BJ (cell line): ENCODE results near the gene TUFT1. TPM values are rescaled to one million over a fixed set of nuclear protein-coding genes. Genes with fewer than 3 reads are reported as not detected.

Experiments used
- CTCF ChIA-PET: fragments of 350-600 bp; formaldehyde crosslinking; extraction: SDS; loops from one replicate; lab custom pipeline; 2021; ENCODE audit warnings: antibody characterized with exemption, inconsistent platforms; lab: Yijun Ruan, JAX
- POLR2A ChIA-PET: fragments of 300-600 bp; sonication (Branson Sonifier 250); formaldehyde crosslinking; extraction: SDS; loops from one replicate; lab custom pipeline; 2021; ENCODE audit warnings: antibody characterized with exemption; lab: Charles Lee
- DNase-seq: peaks from one replicate; pipeline ENCODE4 v3.0.0-alpha.2; 2011; ENCODE audit warnings: low read depth
- H3K27me3 ChIP-seq: 2 replicates; pipeline ENCODE4 v1.6.0; 2011; ENCODE audit warnings: low read length; ENCODE audit not compliant: control insufficient read depth, insufficient read depth
- H3K36me3 ChIP-seq: 2 replicates; pipeline ENCODE4 v1.5.1; 2011; ENCODE audit warnings: low read length; ENCODE audit not compliant: control insufficient read depth, insufficient read depth
- H3K4me3 ChIP-seq: 2 replicates; pipeline ENCODE4 v1.5.1; 2011; ENCODE audit warnings: low read depth, mild to moderate bottlenecking, control low read depth, low read length
- polyA plus RNA-seq: library from polyadenylated mRNA; depleted of rRNA; stranded (reverse); fragments of >200 nt; gene quantifications from 2 replicates; pipeline ENCODE4 v1.2.3, GENCODE V29; 2011
- TF ChIP-seq, protein P1 (sequence below): IDR thresholded peaks from 2 replicates; pipeline ENCODE4 v1.5.1; 2011; ENCODE audit warnings: low read depth, mild to moderate bottlenecking, control low read depth, inconsistent platforms, low read length, moderate library complexity; ENCODE audit not compliant: insufficient read depth

The TUFT1 gene
- polyA plus RNA-seq, 1 experiment: 14.3 TPM

DNA sequence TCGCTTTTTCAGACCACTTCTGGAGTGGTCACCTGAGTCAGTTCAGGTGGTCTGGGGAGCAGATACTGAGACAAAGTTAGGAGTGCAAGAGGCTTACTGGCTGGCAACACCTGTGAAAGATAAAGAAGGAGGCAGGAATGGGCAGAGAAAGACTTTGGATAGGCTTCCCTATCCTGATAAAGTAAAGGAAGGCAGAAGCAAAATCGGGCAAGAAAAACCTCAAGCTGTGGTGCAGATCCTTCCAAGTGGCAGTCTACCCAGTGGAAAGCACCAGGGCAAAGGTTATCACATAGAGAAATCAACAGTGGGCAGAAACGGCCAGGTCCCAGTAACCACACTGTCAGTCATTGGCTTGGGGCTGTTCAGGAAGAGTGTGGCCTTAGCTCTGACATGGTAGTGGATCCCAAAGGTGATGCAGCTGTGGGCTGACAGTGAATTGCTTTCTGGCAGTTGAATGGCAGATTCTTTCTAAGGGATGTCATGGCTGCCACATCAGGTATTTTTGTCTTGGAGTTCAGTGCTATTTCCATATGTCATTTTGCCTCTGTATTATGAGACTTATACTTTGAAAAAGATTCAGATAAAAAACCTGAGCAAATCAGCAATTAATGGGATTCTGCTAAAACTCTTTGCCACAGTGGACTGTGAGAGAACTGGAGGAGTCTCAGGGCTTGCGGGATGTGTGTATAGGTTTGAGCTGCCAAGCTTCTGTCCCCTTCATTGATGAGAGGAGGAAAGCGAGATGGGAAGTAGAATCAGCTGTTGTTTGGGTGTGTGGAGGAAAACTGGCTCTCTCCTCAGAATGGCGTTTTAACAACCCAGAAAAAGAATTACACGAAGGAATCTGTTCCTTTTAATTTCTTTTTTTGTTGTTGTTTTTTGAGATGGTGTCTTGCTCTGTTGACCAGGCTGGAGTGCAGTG lies 37.0 kb upstream of the TUFT1 start:
- POLR2A ChIA-PET: no interaction called here
- no peak for DNase-seq
- TF ChIP-seq, protein P1, sequence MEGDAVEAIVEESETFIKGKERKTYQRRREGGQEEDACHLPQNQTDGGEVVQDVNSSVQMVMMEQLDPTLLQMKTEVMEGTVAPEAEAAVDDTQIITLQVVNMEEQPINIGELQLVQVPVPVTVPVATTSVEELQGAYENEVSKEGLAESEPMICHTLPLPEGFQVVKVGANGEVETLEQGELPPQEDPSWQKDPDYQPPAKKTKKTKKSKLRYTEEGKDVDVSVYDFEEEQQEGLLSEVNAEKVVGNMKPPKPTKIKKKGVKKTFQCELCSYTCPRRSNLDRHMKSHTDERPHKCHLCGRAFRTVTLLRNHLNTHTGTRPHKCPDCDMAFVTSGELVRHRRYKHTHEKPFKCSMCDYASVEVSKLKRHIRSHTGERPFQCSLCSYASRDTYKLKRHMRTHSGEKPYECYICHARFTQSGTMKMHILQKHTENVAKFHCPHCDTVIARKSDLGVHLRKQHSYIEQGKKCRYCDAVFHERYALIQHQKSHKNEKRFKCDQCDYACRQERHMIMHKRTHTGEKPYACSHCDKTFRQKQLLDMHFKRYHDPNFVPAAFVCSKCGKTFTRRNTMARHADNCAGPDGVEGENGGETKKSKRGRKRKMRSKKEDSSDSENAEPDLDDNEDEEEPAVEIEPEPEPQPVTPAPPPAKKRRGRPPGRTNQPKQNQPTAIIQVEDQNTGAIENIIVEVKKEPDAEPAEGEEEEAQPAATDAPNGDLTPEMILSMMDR: no peak
- CTCF ChIA-PET: interaction anchor here (0.6 to 1.4 kb wide), 4 partner anchors 8 to 264 kb away, joined by 3 to 4 read pairs (median 3); no protein-coding TSS in a partner anchor
- no peak overlapping the region for H3K4me3 ChIP-seq
- H3K27me3 ChIP-seq: peaks cover 11% of the 10 kb centered on the region; the same call in 1 of the 2 replicates
- no peaks in the 10 kb centered on the region for H3K36me3 ChIP-seq

DNA sequence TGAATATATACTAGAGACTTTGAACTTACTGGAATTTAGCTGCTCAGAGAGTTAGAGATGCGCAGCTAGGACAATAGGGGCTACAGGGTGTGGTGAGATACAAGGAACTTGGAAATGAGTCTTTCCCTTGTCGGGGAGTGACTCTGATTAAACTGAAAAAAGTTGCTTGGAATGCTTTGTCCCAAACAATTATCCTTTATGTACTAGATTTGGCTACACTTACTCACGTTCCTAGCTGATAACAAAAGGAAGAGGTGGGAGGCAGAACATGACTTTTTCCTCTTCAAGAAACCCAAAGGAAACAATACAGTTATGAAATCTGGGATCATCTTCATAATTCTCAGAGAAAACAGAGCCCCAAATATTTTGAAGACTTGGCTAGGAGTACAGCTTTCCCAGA lies 35.9 kb upstream of the TUFT1 start:
- no peak overlapping the region for H3K4me3 ChIP-seq
- H3K27me3 ChIP-seq: peaks cover 6% of the 10 kb centered on the region; the same call in 1 of the 2 replicates
- no peaks in the 10 kb centered on the region for H3K36me3 ChIP-seq
- TF ChIP-seq, protein P1: no peak
- CTCF ChIA-PET: interaction anchor here (1.2 to 1.5 kb wide), 2 partner anchors 10 to 230 kb away, joined by 3 to 6 read pairs; no protein-coding TSS in a partner anchor
- no peak for DNase-seq
- POLR2A ChIA-PET: no interaction called here

DNA sequence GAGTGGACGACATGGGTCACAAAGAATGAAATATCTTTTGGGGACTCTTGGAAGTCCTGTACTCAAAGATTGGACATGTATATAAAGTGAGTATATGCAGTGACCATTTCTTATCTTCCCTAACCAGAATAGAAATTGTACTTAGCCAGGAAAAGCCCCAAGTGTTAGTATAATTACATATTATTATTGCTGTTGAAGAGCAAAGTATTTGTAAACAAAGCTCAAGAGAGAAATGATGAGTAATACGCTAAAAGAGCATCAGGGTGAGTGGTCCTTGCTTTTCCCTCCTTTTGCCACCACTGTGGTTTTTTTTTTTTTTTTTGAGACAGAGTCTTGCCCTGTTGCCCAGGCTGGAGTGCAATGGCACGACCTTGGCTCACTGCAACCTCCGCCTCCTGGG lies 35.4 kb upstream of the TUFT1 start:
- TF ChIP-seq, protein P1: no peak
- DNase-seq: no peak
- no peak overlapping the region for H3K4me3 ChIP-seq
- POLR2A ChIA-PET: no interaction called here
- no peaks in the 10 kb centered on the region for H3K36me3 ChIP-seq
- CTCF ChIA-PET: interaction anchor here (1.2 to 1.5 kb wide), 2 partner anchors 10 to 230 kb away, joined by 3 to 6 read pairs; no protein-coding TSS in a partner anchor
- H3K27me3 ChIP-seq: peaks cover 2% of the 10 kb centered on the region; the same call in 1 of the 2 replicates

DNA sequence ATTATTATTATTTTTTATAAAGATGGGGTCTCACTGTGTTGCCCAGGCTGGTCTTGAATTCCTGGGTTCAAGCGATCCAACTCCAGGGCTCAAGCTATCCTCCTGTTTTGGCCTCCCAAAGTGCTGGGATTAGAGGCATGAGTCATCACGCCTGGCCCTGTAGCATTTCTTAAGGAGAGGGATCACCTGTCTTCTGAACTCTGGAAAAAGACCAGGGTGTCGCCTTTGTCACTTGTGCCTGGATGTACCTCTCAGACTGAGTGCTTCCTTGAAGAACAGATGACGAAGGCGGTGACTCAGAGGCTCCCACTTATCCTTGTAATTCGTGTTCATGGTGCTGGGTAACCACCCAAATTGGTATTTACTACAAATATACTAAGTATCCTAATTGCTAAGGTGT lies 31.3 kb upstream of the TUFT1 start:
- TF ChIP-seq, protein P1: no peak
- no peak overlapping the region for H3K4me3 ChIP-seq
- peaks cover 17% of the 10 kb centered on the region for H3K27me3 ChIP-seq
- DNase-seq: no peak
- H3K36me3 ChIP-seq: no peaks in the 10 kb centered on the region
- CTCF ChIA-PET: no interaction called here
- POLR2A ChIA-PET: no interaction called here

DNA sequence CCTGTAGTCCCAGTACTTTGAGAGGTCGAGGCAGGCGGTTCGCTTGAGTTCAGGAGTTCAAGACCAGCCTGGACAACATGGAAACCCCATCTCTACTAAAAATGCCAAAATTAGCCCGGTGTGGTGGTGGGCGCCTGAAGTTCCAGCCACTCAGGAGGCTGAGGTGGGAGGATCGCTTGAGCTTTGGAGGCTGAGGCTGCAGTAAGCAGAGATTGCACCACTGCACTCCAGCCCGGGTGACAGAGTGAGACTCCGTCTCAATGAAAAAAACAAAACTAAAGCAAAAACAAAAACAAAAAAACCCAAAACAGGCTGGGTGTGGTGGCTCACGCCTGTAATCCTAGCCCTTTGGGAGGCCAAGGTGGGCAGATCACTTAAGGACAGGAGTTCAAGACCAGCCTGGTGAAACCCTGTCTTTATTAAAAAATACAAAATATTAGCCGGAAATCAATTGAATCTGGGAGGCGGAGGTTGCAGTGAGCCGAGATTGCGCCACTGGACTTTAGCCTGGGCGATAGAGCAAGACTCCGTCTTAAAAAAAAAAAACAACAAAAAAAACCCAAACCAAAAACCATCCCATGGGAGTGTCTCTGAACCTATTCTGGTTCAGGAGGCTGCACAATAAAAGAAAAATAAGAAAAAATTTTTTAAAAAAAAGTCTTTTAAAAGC lies 30.6 kb upstream of the TUFT1 start:
- no peaks in the 10 kb centered on the region for H3K36me3 ChIP-seq
- DNase-seq: no peak
- TF ChIP-seq, protein P1: no peak
- H3K27me3 ChIP-seq: peaks cover 17% of the 10 kb centered on the region
- ChIA-PET CTCF (interaction anchor here (1.6 kb wide), 1 partner anchor 12 kb away, joined by 4 read pairs; no protein-coding TSS in a partner anchor), POLR2A (no interaction called here)
- H3K4me3 ChIP-seq: no peak overlapping the region
